AG09309 (cell line): ENCODE measurements around the gene CKAP4.

Experiments
- DNase-seq: peaks from one replicate; pipeline ENCODE4 v3.0.0-alpha.2; 2010; ENCODE audit warnings: low read depth
- H3K4me3 ChIP-seq: 2 replicates; pipeline ENCODE4 v1.5.1; 2011; ENCODE audit warnings: mild to moderate bottlenecking, low read depth, low read length, moderate library complexity; ENCODE audit not compliant: control insufficient read depth
- CTCF ChIP-seq: IDR thresholded peaks from 2 replicates; pipeline ENCODE4 v1.5.1; 2011; ENCODE audit warnings: mild to moderate bottlenecking, low read depth, low read length, inconsistent platforms; ENCODE audit not compliant: insufficient read depth, control insufficient read depth; ENCODE audit errors: missing control alignments

The CKAP4 gene

GRCh38 chr12:106243620-106244019 lies 4.2 kb downstream of the CKAP4 start:
- TF ChIP-seq CTCF, result no peak
- DNase-seq, result no peak
- H3K4me3 ChIP-seq, result no peak overlapping the region

DNA sequence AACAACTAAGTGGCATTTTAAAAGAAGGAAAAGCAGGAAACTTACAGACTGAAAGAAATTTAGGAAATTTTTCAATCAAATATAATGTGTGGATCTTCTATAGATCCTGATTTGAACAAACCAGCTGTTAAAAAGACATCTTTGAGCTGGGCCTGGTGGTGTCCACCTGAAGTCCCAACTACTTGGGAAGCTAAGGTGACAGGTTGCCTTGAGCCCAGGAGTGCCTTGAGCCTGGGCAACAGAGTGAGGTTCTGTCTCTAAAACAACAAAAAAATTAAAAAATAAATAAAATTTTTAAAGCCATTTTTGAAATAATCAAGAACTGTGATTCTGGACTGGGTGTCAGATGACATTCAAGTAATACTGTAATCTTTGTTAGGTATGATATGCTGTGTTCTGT lies 7.0 kb downstream of the CKAP4 start:
- TF ChIP-seq CTCF, result no peak
- no peak overlapping the region for H3K4me3 ChIP-seq
- no peak for DNase-seq

- no peak for TF ChIP-seq CTCF
- DNase-seq, result no peak
- H3K4me3 ChIP-seq, result no peak overlapping the region
These were observed 7.9 kb downstream of the CKAP4 start for GRCh38 chr12:106239951-106240335.

DNA sequence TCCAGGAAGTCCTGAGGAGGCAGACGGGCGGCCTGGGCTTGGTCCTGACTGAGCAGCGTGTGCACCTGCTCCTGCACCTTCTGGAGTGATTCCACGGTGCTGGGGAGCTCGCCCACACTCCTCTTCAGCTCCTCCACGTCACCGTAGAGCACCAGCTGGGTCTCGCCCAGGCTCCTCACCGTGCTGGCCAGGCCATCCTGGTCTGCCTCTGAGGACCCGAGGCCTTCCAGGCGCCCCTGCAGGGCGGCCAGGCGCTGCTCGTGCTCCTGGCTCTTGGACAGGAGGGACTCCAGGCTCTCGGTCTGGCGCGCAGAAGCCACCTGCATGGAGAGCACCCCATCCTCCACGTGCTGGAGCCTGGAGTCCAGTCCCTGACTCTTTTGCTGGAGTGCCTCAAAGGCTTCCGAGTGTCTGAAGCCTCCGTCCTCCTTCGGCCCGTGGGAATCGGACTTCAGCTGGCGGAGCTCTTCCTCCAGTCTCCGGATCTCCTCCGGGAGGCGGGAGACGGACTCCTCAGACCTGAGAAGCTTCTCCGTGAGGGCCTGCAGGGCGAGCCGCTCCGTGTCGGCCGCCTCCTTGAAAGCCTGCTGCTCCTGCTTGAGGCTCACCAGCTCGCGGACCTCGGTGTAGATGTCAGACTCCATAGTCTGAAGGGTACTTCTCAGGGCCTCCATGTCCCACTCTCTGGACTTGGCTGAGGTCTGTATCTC lies 8.4 kb downstream of the CKAP4 start:
- TF ChIP-seq CTCF, result no peak
- no peak for DNase-seq
- no peak overlapping the region for H3K4me3 ChIP-seq

- no peak for TF ChIP-seq CTCF
- no peak for DNase-seq
- H3K4me3 ChIP-seq, result no peak overlapping the region
These were observed 9.7 kb downstream of the CKAP4 start for GRCh38 chr12:106238146-106238545.

- DNase-seq, result no peak
- TF ChIP-seq CTCF, result no peak
- H3K4me3 ChIP-seq, result no peak overlapping the region
These were observed 12.1 kb downstream of the CKAP4 start for GRCh38 chr12:106235770-106236169.
